PFSK-1 (cell line): ENCODE data around the gene LHX3. TPM values are rescaled to one million over a fixed set of nuclear protein-coding genes. Genes with fewer than 3 reads are reported as not detected.

Experiments used
- FOXP2 ChIP-seq: optimal IDR thresholded peaks from 2 replicates; pipeline ENCODE3; 2011; ENCODE audit warnings: borderline replicate concordance, control low read depth, inconsistent platforms; ENCODE audit not compliant: insufficient read depth; ENCODE audit errors: extremely low read length, extremely low read depth
- POLR2AphosphoS5 ChIP-seq: IDR thresholded peaks from 2 replicates; pipeline ENCODE4 v1.6.1; 2012; ENCODE audit warnings: low read depth, mild to moderate bottlenecking, control low read depth, low read length, moderate library complexity
- REST ChIP-seq, 2 experiments: IDR thresholded peaks; 2 replicates each; pipeline versions ENCODE4 v1.6.1 to v1.8.0; 2011 to 2012; ENCODE audit warnings: low read depth in 2 of 2, low read length in 2 of 2, control low read depth in 1 of 2, inconsistent platforms in 1 of 2, mild to moderate bottlenecking in 1 of 2, moderate library complexity in 1 of 2; ENCODE audit not compliant: insufficient read depth in 1 of 2
- SIN3A ChIP-seq: IDR thresholded peaks from 2 replicates; pipeline ENCODE4 v1.6.1; 2012; ENCODE audit warnings: mild to moderate bottlenecking, low read length, moderate library complexity, borderline replicate concordance; ENCODE audit not compliant: insufficient read depth
- TAF1 ChIP-seq: IDR thresholded peaks from 2 replicates; pipeline ENCODE4 v1.6.1; 2012; ENCODE audit warnings: low read length, control low read depth, borderline replicate concordance; ENCODE audit not compliant: insufficient read depth
- polyA plus RNA-seq: library from polyadenylated mRNA; unstranded; fragments of >200 nt; gene quantifications from one replicate; pipeline ENCODE4 v1.2.1, GENCODE V29; 2012; ENCODE audit warnings: low read depth, missing spikeins; ENCODE audit not compliant: insufficient read length

LHX3 gene
- polyA plus RNA-seq = not detected

- TF ChIP-seq REST (IDR thresholded peaks at IDR 0.05; ENCODE audit: insufficient read depth in 1 of 2, low read depth in 2 of 2, low read length in 2 of 2) (peak; percentile 85 to 91), POLR2AphosphoS5 (no peak), TAF1 (no peak), FOXP2 (peak; percentile 17), SIN3A (no peak)
Measured at GRCh38 chr9:136204838-136205706, at the start of gene LHX3. TSS of gene LHX3 (minus strand) at chr9:136205128. CDS start at chr9:136205012, 116 bp downstream.

- TF ChIP-seq REST (IDR thresholded peaks at IDR 0.05; ENCODE audit: insufficient read depth in 1 of 2, low read depth in 2 of 2, low read length in 2 of 2) (no peak), TAF1 (no peak), POLR2AphosphoS5 (no peak), SIN3A (no peak), FOXP2 (no peak)
Measured at GRCh38 chr9:136253246-136254130, 48.6 kb upstream of the LHX3 start.

GRCh38 chr9:136252846-136253245 is 47.9 kb upstream of the LHX3 start:
- no peak for TF ChIP-seq REST (IDR thresholded peaks at IDR 0.05; ENCODE audit: insufficient read depth in 1 of 2, low read depth in 2 of 2, low read length in 2 of 2)
- TF ChIP-seq SIN3A = no peak
- TF ChIP-seq POLR2AphosphoS5 = no peak
- no peak for TF ChIP-seq FOXP2
- no peak for TF ChIP-seq TAF1

DNA sequence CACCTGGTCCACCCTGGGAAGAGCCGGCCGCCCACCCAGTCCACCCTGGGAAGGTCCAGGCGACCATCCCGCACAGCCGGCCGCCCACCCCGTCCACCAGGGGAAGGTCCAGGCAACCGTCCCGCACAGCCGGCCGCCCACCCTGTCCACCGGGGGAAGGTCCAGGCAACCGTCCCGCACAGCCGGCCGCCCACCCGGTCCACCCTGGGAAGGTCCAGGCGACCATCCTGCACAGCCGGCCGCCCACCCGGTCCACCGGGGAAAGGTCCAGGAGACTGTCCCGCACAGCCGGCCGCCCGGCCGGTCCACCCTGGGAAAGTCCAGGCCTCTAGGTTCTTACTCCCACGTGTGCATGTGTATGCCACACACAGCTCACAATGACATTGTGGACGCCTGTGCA is 47.4 kb upstream of the LHX3 start:
- no peak for TF ChIP-seq REST (IDR thresholded peaks at IDR 0.05; ENCODE audit: insufficient read depth in 1 of 2, low read depth in 2 of 2, low read length in 2 of 2)
- TF ChIP-seq TAF1 = no peak
- no peak for TF ChIP-seq FOXP2
- TF ChIP-seq POLR2AphosphoS5 = no peak
- no peak for TF ChIP-seq SIN3A
